WTC11 (cell line): ENCODE data around the gene HNRNPC.

Experiments used
- CTCF ChIP-seq: fragments of 200-600 bp; IDR thresholded peaks from 2 replicates; pipeline ENCODE4 v1.8.0; 2022; ENCODE audit warnings: antibody characterized with exemption
- MXD4 ChIP-seq: fragments of 250-450 bp; sonication (Bioruptor Pico); IDR thresholded peaks from 2 replicates; pipeline ENCODE4 v1.8.0; 2021; ENCODE audit warnings: mild to moderate bottlenecking, moderate library complexity, borderline replicate concordance
- ZNF138 ChIP-seq: sonication (generic); formaldehyde crosslinking; conservative IDR thresholded peaks from 2 replicates; pipeline ENCODE4 v1.8.1; 2022; ENCODE audit warnings: mild to moderate bottlenecking, moderate library complexity, missing genetic modification reagents

DNA sequence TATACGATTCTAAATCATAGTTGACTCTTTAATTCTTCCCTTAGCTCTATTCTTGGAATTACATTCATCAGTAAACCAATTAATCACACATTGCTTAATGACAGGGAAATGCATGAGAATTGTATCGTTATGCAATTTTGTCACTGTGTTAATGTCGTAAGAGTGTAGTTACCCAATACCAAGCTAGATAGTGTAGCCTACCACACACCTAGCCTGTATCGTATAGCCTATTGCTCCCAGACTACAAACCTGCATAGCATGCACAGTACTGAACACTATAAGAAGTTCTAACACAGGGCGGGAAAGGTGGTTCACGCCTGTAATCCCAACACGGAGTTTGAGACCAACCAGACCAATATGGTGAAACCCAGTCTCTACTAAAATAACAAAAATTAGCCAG, 24.7 kb downstream of the HNRNPC start:
- no peak for TF ChIP-seq MXD4 (CRISPR knock-in tag)
- no peak for TF ChIP-seq ZNF138 (CRISPR knock-in tag)
- no peak for TF ChIP-seq CTCF
